ENCODE results near the gene VCAM1.

DNA sequence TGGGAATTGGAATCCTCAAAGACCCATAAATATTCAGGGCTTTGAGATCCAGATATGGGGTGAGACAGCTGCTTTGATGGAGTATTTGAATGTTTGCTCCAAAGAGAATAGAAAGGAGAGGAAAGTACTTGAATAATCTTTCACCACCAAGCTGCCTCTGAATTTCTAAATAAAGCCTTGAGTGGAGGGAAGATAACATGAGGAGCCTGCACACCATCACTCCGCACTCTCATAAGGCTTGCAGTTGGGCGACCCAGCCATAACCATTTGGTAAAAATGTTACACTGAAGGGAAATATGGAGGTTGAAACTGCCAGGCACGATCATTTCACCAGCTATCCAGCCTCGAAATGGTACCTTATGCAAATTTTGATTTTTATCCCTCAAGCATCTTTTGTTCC lies 38.4 kb downstream of the VCAM1 start:
- TF ChIP-seq, protein P1, sequence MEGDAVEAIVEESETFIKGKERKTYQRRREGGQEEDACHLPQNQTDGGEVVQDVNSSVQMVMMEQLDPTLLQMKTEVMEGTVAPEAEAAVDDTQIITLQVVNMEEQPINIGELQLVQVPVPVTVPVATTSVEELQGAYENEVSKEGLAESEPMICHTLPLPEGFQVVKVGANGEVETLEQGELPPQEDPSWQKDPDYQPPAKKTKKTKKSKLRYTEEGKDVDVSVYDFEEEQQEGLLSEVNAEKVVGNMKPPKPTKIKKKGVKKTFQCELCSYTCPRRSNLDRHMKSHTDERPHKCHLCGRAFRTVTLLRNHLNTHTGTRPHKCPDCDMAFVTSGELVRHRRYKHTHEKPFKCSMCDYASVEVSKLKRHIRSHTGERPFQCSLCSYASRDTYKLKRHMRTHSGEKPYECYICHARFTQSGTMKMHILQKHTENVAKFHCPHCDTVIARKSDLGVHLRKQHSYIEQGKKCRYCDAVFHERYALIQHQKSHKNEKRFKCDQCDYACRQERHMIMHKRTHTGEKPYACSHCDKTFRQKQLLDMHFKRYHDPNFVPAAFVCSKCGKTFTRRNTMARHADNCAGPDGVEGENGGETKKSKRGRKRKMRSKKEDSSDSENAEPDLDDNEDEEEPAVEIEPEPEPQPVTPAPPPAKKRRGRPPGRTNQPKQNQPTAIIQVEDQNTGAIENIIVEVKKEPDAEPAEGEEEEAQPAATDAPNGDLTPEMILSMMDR (IDR thresholded peaks at IDR 0.05; ENCODE audit: insufficient read depth, low read length) = no peak
- TF ChIP-seq, protein P2, sequence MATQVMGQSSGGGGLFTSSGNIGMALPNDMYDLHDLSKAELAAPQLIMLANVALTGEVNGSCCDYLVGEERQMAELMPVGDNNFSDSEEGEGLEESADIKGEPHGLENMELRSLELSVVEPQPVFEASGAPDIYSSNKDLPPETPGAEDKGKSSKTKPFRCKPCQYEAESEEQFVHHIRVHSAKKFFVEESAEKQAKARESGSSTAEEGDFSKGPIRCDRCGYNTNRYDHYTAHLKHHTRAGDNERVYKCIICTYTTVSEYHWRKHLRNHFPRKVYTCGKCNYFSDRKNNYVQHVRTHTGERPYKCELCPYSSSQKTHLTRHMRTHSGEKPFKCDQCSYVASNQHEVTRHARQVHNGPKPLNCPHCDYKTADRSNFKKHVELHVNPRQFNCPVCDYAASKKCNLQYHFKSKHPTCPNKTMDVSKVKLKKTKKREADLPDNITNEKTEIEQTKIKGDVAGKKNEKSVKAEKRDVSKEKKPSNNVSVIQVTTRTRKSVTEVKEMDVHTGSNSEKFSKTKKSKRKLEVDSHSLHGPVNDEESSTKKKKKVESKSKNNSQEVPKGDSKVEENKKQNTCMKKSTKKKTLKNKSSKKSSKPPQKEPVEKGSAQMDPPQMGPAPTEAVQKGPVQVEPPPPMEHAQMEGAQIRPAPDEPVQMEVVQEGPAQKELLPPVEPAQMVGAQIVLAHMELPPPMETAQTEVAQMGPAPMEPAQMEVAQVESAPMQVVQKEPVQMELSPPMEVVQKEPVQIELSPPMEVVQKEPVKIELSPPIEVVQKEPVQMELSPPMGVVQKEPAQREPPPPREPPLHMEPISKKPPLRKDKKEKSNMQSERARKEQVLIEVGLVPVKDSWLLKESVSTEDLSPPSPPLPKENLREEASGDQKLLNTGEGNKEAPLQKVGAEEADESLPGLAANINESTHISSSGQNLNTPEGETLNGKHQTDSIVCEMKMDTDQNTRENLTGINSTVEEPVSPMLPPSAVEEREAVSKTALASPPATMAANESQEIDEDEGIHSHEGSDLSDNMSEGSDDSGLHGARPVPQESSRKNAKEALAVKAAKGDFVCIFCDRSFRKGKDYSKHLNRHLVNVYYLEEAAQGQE (IDR thresholded peaks at IDR 0.05; ENCODE audit: insufficient replicate concordance, low read depth) = no peak
- TF ChIP-seq POLR2AphosphoS5 (IDR thresholded peaks at IDR 0.05; ENCODE audit: low read depth) (no peak), GABPA (IDR thresholded peaks at IDR 0.05; ENCODE audit: low read depth) (no peak)

Data from HL-60 (cell line).